LHCN-M2 (cell line): ENCODE measurements around the gene CIAO2A. TPM values are rescaled to one million over a fixed set of nuclear protein-coding genes. Genes with fewer than 3 reads are reported as not detected.
A peak's percentile ranks its signal among the peaks of the same experiment; 100 is the strongest.
"Not testable (repeated sequence)": the region's sequence is repeated elsewhere in the genome, so short reads cannot be mapped to it uniquely, and the experiment has no call there.

Experiments
- DNase-seq: peaks from one replicate; pipeline ENCODE4 v3.0.0-alpha.2; 2012; ENCODE audit warnings: low read depth
- total RNA-seq: library from RNA; depleted of rRNA; stranded (reverse); fragments of >200 nt; gene quantifications from 2 replicates; pipeline ENCODE4 v1.2.3, GENCODE V29; 2014

Gene CIAO2A
- total RNA-seq, 1 experiment from 2014 or later = 90.8 TPM

GRCh38 chr15:64112073-64112772 lies 18.6 kb upstream of the CIAO2A start:
- DNase-seq = no peak

DNA sequence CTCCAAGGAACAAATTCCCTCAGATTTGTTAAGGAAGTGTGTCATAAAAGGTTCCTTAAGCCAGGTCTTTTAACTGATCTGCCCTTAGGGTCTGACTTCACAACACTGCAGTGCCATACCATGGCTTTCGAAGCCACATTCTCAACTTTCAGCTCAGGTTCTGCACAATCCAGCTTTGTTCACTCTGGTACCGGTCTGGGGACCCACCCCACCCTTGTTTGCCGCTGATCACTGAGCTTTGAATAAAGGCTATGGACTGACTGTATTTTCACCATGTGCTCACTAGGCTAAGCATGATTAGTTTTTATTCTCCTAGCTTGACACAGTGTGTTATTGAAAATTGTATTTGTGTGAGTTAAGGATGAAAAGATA lies 18.0 kb upstream of the CIAO2A start:
- no peak for DNase-seq

DNA sequence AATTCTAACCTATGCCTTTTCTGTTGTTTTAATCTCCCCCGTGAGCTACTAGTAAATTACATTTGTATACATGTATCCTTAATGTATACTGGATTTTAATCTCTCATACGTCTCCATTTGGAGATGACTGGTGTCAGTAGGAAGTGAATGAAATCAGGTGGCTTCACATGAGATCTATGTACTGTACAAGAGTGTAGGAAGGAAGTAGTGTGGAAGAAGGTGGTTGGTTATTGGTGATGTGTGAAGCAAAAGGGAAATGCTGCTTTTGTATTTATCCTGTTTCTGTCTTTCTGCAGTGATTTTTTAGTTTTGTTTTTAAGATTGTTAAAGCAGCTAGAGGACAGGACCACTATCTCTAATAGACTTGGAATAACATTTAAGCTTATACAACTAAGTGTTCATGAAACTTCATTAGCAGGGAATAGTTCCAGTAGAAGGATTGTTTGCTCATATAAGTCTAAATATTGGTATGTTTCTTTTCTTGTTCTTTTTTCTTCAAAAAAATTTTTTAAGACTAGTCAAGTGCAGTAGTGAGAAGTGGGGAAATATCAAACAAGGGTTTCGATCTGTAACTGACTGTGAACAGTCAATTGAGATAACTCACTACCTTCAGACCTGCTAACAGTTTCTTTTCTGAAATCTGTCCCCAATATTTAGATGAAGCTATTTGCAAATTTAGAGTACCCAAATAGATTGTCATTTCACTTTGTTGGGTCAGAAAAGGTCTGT lies 17.5 kb upstream of the CIAO2A start:
- no peak for DNase-seq

DNA sequence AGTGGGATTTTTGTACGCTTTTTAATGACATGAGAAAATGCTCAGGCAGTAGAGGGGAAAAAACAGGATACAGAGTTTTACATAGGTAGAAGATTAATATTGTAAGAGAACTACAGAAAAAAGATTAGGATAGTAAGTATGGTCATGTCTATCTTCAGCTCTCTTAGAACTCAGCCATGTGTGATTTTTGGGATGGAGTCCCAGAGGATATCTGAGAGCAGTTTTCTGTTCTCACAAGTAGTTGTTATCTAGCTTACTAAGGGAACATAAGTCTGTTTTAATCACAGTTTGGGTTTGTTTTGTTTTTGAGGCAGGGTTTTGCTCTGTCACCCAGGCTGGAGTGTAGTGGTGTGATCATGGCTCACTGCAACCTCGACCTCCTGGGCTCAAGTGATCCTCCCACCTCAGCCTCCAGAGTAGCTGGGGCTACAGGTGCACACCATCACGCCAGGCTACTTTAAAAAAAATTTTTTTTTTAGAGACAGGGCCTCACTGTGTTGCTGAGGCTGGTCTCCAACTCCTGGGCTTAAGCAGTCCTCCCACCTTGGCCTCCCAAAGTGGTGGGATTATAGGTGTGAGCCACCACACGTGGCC lies 16.6 kb upstream of the CIAO2A start:
- DNase-seq = not testable (repeated sequence)

GRCh38 chr15:64107337-64107736 lies 13.7 kb upstream of the CIAO2A start:
- DNase-seq = no peak

DNA sequence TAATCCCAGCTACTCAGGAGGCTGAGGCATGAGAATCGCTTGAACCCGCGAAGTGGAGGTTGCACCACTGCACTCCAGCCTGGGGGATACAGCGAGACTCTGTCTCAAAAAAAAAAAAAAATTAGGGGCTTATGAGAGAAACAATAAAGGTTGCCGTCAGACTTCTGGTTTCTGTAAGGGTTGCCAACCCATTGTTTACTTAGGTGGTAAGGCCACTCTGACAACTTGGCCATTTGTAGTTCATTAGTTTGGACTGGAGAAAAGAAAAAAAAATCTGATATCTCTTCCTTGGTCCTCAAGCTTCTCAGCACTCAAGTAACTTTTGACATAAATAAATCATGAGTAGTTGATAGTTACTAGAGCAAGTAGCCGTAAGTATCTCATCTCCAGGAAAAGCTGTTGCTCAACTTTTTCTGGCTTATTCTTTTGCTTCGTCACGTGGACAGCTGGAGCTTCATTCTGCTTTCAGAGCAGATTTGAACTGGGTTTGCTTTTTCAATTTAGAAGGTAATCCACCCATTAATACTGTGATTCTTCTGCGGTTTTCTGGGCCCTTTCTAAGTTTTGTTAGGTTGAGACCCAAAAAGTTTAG lies 11.6 kb upstream of the CIAO2A start:
- DNase-seq = peak; percentile 52

GRCh38 chr15:64102497-64102896 lies 8.9 kb upstream of the CIAO2A start:
- DNase-seq = no peak

DNA sequence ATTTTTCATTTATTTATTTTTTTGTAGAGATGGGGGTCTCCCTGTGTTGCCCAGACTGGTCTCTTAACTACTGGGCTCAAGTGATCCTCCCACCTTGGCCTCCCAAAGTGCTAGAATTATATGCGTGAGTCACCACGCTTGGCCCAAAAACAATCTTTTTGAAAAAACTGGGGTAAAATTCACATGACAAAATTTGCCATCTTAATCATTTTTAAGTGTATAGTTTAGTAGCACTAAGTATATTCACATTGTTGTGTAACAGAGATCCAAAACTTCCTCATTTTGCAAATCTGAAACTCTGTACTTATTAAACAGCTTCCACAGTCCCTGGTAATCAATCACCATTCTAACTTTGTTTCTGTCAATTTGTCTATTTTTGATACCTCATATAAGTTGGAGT lies 7.3 kb upstream of the CIAO2A start:
- DNase-seq = no peak

DNA sequence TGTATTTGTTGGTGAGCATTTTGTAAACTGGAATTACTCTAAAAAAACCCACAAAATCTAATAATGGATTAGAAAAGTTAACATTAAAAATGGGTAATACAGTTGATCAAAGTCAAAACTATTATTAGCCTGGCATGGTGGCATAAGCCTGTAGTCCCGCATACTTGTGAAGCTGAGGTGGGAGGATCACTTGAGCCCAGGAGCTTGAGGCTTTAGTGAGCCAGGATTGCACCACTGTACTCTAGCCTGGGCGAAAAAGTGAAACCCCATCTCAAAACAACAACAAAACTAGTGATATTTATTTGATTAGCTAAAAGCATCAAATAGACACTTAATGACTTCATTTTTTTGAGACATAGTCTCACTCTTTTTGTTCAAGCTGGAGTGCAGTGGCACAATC lies 5.7 kb upstream of the CIAO2A start:
- DNase-seq = no peak

DNA sequence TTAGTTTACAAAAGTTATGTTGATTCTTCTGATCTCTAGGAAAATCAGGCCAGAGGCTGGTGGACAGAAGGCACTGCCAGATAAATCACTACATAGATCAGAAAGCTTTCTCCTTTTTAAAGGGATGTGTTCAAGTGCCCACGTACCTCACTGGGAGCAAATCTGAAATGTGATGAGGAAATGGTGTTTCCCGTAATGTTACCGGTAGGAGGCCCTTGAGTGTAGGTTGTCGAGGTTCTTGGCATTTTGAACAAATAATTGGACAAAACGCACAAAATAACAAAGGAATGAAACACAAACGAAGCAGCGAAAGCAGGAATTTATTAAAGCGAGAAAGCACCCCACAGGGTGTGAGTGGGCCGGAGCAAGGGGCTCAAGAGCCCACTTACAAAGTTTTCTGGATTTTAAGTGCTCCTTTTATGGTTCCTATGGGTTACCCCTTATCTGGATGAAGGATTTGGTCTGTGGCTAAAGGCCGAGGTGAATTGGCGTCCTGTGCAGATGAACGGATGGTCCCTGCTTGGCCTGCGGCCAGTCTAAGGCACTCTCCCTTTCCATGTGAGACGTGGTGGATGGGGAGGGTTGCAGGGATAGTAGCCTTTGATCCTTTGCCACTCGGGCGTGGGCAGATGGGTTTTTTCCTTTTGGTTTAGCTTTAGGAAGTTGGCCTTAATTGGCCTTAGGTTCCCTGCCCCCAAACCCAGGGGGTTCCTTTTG lies 3.2 kb upstream of the CIAO2A start:
- DNase-seq = peak; percentile 25

- DNase-seq = peak; percentile 92
Measured at GRCh38 chr15:64095795-64096667, 2.4 kb upstream of the CIAO2A start, which contains the start of gene SNX1. TSS of gene SNX1 (plus strand) at chr15:64095982. CDS start at chr15:64096014, 32 bp downstream.

DNA sequence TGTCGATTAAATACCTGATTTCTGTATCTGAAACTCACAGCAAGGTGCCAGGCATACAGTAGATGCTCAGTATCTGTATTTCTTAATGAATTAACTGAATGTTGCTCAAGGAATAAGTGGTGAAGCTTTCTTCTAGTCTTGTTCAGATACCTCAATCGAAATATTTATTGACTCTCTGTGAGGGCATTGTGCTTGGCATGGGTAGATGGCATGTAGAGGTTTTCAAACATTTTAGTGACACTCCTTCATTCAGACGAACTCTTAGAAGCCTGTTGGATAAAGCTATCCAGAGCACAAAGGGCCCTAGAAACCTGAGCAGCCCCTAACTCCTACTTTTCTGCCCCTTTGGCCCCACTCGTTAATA lies 1.8 kb upstream of the CIAO2A start:
- no peak for DNase-seq

GRCh38 chr15:64092864-64093626 lies 593 bp downstream of the CIAO2A start:
- peak; percentile 54 for DNase-seq

DNA sequence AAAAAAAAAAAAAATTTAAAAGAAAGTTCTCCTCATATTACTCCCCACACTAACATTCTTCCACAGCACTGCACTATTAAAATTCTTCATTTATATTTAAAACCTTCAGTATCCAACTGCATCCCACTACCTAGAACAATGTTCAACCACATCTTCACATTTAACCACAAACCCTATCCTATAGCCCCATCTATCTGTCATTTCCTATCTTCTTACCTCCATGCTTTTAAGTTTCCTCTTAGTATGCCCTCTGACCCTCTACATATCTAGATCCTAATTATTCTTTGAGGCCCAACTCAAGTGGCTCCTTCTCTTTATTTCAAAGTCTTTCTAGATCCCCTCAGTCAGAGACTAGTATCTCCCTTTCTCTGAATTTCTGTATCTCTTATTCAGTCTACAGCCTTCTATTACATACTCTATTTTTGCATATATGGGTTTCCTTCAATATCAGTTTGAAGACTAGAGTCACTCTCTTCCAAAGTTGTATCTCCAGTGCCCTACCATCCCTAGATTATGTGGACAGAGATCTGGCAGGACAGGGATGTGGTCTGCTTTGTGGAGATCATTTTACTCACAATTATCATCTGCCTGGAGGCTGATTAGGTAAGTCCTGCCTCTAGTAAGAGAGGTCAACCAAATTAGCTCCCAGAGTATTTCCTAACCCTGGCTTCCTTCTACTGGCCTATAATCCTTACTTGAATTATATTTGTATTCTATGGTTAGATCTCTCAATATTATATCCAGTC lies 1.4 kb downstream of the CIAO2A start:
- no peak for DNase-seq

DNA sequence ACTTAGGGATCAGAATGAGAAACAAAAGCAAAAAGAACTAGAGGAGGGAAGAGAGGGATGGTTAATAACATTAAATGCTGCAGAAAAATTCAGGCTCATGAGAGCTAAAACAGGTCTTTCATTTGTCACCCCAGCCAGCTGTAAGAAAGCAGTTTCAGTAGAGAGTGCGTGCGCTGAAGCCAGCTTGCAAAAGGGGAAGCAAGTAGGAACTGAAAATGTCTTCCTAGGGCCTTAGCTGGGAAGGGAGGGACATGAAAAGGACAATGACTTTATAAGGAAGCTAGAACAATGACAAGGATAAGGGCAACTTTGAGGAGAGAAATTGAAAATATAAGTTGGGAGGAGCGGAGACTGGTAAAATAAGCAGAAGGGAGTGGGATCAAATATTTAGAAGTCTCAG lies 3.1 kb downstream of the CIAO2A start:
- no peak for DNase-seq

DNA sequence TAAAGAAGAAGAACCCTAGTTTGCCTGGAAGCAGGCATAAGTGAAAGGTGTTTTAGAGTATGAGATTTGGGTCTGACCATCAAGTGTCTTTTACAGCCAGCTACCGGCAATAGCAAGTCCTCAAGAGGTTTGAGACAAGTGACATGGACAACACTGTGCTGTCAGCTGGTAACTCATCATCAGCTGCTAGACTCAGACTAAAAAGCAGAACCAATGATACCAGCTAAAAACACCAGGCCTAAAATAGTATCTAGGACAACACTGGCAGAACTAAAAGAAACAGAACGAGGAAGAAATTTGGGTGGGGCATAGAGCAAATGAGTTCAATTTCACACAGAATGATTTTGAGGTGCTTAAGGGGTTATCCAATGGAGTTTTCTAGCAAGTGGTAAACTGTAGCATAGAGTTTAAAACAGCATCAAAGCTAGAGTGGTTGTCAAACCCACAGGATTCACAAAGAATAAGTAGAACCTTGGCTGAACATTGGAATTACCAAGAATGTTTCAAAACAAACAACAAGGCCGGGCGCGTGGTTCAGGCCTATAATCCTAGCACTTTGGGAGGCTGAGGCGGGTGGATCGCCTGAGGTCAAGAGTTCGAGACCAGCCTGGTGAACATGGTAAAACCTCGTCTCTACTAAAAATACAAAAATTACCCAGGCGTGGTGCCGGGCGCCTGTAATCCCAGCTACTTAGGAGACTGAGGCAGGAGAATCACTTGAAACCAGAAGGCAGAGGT lies 3.9 kb downstream of the CIAO2A start:
- DNase-seq = no peak

- no peak for DNase-seq
Measured at GRCh38 chr15:64082757-64083156, 10.9 kb downstream of the CIAO2A start.

DNA sequence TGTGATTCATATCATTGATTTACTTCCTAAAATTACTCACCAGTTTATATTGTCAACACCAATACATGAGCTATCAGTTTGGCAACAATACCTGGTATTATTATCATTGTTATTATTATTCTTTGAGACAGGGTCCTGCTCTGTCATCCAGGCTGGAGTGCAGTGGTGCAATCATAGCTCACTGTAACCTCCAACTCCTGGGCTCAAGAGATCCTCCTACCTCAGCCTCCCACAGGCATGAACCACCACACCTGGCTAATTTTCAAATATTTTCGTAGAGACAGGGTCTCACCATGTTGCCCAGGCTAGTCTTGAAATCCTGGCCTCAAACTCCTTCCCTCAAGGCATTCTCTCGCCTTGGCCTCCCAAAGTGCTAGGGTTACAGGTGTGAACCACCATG lies 20.1 kb downstream of the CIAO2A start:
- not testable (repeated sequence) for DNase-seq

DNA sequence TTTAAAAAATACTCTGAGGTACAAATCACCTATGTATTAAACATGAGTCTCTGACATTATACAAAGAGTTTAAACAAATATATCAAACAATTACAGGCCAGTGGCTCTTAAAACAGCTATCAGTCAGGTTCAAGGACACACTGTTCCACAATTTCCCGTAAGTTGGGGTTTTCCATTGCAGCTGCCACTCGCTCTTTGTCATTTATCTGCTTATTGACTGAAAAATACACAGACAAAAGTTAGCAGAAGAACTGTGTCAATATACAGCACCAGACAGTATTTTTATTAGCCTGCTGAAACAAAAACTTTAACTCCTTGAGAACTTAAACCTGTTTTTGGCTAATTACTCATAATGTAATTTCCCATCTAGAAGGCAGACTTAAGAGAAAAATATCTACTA lies 20.8 kb downstream of the CIAO2A start:
- peak; percentile 63 for DNase-seq
